Adrenal gland (tissue), 12 donors: ENCODE results near the gene DNASE2. TPM values are rescaled to one million over a fixed set of nuclear protein-coding genes. Genes with fewer than 3 reads are reported as not detected.

ENCODE experiments used
- DNase-seq, 7 donors: peaks; one replicate each; pipeline ENCODE4 v3.0.0-alpha.2; 2019 to 2020
- H3K27ac ChIP-seq, 5 donors: fragments of 200-600 bp; sonication (generic) in 4 of 5; 1 replicate in 3 of 5; 2 replicates in 2 of 5; pipeline versions ENCODE4 v1.5.1 to v1.8.0; 2016 to 2020; ENCODE audit warnings: mild to moderate bottlenecking in 1 of 5
- H3K27me3 ChIP-seq: fragments of 200-600 bp; 2 replicates; pipeline ENCODE4 v1.8.0; 2021
- H3K36me3 ChIP-seq, 2 donors: fragments of 200-600 bp; replicated peaks in 1 of 2; 1 replicate in 1 of 2; 2 replicates in 1 of 2; pipeline versions ENCODE4 v1.5.1 to v1.8.0; 2018 to 2022
- H3K4me1 ChIP-seq, 2 donors: fragments of 200-600 bp; replicated peaks in 1 of 2; 1 replicate in 1 of 2; 2 replicates in 1 of 2; pipeline versions ENCODE4 v1.5.1 to v1.8.0; 2018 to 2021
- H3K4me3 ChIP-seq, 4 donors: fragments of 200-600 bp; sonication (generic) in 3 of 4; one replicate each; pipeline ENCODE4 v1.5.1; 2016 to 2018
- H3K9me3 ChIP-seq, 3 donors: fragments of 200-600 bp; sonication (generic) in 1 of 3; replicated peaks in 1 of 3; 1 replicate in 2 of 3; 2 replicates in 1 of 3; pipeline versions ENCODE4 v1.5.1 to v1.8.0; 2016 to 2021
- POLR2A ChIP-seq, 2 donors: fragments of 450-650 bp; IDR thresholded peaks; one replicate each; pipeline ENCODE4 v1.6.1; 2017; ENCODE audit warnings: antibody characterized with exemption in 2 of 2, mild to moderate bottlenecking in 2 of 2, moderate library complexity in 1 of 2
- WGBS, 4 donors: extraction: QIAGEN DNeasy Blood & Tissue Kit in 2 of 4; methylation state at CpG; one replicate each; pipeline versions ENCODE4 v1.1.5 to v1.1.7; 2013 to 2017; 5-methylcytosine and 5-hydroxymethylcytosine counted together
- intact Hi-C, 2 donors: fragments of 100-400 bp; cut with DNase I; formaldehyde crosslinking; loops; one replicate each; pipeline versions ENCODE4 v1.14.1 to v1.15.0; 2022 to 2023
- polyA plus RNA-seq, 3 donors: library from polyadenylated mRNA; stranded (reverse); fragments of 200-250 nt in 2 of 3; fragments of 350-450 nt in 1 of 3; fragmentation: Illumina TruSeq in 1 of 3; extraction: RNeasy Lipid Tissue Mini Kit (QIAGEN cat#74804) in 1 of 3; gene quantifications; one replicate each; pipeline ENCODE4 v1.2.3, GENCODE V29; 2013 to 2014
- total RNA-seq, 9 donors: library from RNA; depleted of rRNA in 4 of 9; stranded (reverse); fragments of >200 nt in 4 of 9; fragments of 120-200 nt in 1 of 9; fragmentation: NEBNext Ultra II Directional in 1 of 9; extraction: Animal tissue kit (Norgen Biotek cat#: 25700) in 1 of 9; gene quantifications; one replicate each; pipeline versions ENCODE4 v1.1.0 to v1.2.4, GENCODE V29; 2013 to 2023
- TF ChIP-seq, protein P1 (sequence below), 6 experiments: fragments of 450-650 bp in 4 of 6; fragments of 200-600 bp in 2 of 6; sonication (generic) in 1 of 6; IDR thresholded peaks; 1 replicate in 5 of 6; 2 replicates in 1 of 6; pipeline versions ENCODE4 v1.5.1 to v1.8.0; 2016 to 2021; ENCODE audit warnings: antibody characterized with exemption in 6 of 6, mild to moderate bottlenecking in 2 of 6, moderate library complexity in 1 of 6
- donor health status: healthy with polysubstance abuse.
- donor health status: Bipolar disorder and iron deficiency.
- donor health status: DM: yes; HTN: yes; CAD: no.
- donor health status: DM: no; HTN: no; CAD: no.
- donor health status: DM: no; HTN: no; CAD: no.
- donor health status: DM: yes; HTN: yes; CAD: no.

The DNASE2 gene
- total and polyA plus RNA-seq, 12 donors = 3.3 to 83.4 (median 51.3) TPM

DNA sequence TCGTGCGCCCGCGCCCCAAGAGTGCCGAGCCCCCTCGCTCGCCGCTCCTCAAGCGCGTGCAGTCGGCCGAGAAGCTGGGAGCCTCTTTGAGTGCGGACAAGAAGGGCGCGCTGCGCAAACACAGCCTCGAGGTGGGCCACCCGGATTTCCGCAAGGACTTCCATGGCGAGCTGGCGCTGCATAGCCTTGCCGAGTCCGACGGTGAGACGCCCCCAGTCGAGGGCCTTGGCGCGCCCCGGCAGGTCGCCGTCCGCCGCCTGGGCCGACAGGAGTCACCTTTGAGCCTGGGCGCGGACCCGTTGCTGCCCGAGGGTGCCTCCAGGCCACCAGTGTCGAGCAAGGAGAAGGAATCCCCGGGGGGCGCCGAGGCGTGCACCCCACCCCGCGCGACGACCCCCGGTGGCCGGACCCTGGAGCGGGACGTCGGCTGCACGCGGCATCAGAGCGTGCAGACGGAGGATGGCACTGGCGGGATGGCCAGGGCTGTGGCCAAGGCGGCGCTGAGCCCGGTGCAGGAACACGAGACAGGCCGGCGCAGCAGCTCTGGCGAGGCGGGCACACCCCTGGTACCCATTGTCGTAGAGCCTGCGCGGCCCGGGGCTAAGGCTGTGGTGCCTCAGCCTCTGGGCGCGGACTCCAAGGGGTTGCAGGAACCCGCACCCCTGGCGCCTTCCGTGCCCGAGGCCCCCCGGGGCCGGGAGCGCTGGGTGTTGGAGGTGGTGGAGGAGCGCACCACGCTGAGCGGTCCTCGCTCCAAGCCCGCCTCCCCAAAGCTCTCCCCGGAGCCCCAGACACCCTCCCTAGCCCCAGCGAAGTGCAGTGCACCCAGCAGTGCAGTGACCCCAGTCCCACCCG is 7.1 kb downstream of the DNASE2 start:
- peaks cover 0 to 6% of the 10 kb centered on the region in 2 donors for H3K4me1 ChIP-seq
- DNase-seq = no peak
- 84 to 98% (median 91%) methylated on average over 33 to 85 of the region's 86 CpGs for WGBS, 4 donors
- intact Hi-C loops = no loop called here
- no peaks in the 10 kb centered on the region for H3K9me3 ChIP-seq
- TF ChIP-seq, protein P1, sequence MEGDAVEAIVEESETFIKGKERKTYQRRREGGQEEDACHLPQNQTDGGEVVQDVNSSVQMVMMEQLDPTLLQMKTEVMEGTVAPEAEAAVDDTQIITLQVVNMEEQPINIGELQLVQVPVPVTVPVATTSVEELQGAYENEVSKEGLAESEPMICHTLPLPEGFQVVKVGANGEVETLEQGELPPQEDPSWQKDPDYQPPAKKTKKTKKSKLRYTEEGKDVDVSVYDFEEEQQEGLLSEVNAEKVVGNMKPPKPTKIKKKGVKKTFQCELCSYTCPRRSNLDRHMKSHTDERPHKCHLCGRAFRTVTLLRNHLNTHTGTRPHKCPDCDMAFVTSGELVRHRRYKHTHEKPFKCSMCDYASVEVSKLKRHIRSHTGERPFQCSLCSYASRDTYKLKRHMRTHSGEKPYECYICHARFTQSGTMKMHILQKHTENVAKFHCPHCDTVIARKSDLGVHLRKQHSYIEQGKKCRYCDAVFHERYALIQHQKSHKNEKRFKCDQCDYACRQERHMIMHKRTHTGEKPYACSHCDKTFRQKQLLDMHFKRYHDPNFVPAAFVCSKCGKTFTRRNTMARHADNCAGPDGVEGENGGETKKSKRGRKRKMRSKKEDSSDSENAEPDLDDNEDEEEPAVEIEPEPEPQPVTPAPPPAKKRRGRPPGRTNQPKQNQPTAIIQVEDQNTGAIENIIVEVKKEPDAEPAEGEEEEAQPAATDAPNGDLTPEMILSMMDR (IDR thresholded peaks at IDR 0.05) = no peak
- TF ChIP-seq POLR2A (IDR thresholded peaks at IDR 0.05) = no peak
- H3K36me3 ChIP-seq = peaks cover 0 to 22% of the 10 kb centered on the region in 2 donors
- peak overlapping the region in 1 of 5 donors; percentile 70 for H3K27ac ChIP-seq
- no peaks in the 10 kb centered on the region for H3K27me3 ChIP-seq
- no peak overlapping the region for H3K4me3 ChIP-seq

DNA sequence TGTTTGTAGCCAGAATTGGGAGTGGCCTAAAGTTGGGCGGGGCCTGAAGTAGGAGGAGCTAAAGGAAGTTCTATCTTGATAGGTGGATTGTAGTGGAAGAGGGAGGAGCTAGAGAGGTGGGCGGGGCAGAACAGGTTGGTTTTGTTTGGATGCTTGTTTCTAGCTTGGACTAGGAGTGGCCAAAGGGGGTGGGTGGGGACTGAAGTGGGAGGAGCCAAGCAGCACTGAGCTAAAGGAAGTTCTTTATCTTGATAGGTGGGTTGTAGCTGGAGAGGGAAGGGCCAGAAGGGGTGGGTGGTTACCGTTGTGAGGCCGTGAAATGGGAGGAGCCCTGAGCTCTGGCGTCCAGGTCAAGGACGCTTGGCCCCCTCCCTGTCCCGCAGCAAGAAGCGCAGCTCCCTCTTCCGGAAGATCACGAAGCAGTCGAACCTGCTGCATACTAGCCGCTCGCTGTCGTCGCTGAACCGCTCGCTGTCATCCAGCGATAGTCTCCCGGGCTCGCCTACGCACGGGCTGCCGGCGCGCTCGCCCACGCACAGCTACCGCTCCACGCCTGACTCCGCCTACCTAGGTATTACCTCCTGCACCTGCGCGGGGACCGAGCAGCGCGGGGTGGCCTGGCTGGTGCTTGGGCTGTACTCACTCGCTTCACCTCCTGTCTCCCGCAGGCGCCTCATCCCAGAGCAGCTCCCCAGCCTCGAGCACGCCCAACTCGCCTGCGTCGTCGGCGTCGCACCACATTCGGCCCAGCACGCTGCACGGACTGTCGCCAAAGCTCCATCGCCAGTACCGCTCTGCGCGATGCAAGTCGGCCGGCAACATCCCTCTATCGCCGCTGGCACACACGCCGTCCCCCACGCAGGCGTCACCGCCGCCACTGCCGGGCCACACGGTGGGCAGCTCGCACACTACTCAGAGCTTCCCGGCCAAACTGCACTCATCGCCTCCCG is 8.0 kb downstream of the DNASE2 start:
- Histone ChIP-seq H3K36me3 (peaks cover 0 to 15% of the 10 kb centered on the region in 2 donors), H3K27me3 (no peaks in the 10 kb centered on the region), H3K4me1 (peaks cover 0 to 6% of the 10 kb centered on the region in 2 donors), H3K4me3 (peak overlapping the region in 1 of 4 donors; percentile 30), H3K9me3 (no peaks in the 10 kb centered on the region), H3K27ac (peak overlapping the region in 3 of 5 donors; percentile 13 to 70 (median 67))
- WGBS, 4 donors = 49 to 74% (median 56%) methylated on average over 19 to 70 of the region's 70 CpGs
- TF ChIP-seq POLR2A (IDR thresholded peaks at IDR 0.05) = peak in 1 of 2 donors; percentile 65
- TF ChIP-seq, protein P1 (IDR thresholded peaks at IDR 0.05) = no peak
- peak; percentile 87 to 97 (median 95) for DNase-seq
- intact Hi-C loops = no loop called here

DNA sequence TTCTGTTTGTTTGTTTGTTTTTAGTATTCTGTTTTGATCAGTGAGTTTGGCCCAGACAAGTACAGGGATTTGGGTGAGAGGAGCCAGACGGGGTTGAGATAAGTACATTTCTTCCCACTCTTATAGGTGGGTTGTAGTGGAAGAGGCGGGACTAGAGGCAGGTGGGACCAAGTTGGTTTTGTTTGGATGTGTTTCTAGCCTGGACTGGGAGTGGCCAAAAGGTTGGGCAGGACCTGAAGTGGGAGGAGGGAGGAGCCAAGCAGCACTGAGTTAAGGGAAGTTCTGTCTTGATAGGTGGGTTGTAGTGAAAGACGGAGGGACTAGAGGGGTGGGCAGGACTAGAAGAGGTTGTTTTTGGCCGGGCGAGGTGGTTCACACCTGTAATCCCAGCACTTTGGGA is 9.0 kb downstream of the DNASE2 start:
- TF ChIP-seq, protein P1 (IDR thresholded peaks at IDR 0.05) = no peak
- TF ChIP-seq POLR2A (IDR thresholded peaks at IDR 0.05) = no peak
- DNase-seq = no peak

DNA sequence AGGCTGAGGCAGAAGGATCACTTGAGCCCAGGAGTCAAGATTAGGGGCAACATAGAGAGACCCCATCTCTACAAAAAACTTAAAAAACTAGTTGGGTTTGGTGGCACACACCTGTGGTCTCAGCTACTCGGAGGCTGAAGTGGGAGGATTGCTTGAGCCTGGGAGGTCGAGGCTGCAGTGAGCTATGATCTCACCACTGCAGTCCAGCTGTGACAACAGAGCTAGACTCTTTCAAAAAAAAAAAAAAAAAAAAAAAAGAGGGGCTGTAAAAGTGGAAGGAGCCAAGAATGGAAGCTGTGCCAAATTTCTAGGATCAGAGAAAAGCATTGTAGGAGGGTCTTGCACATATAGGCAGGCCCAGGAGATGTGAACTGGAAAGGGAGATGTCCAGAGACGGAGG is 9.6 kb downstream of the DNASE2 start:
- peaks cover 9 to 15% of the 10 kb centered on the region in 2 donors for H3K4me1 ChIP-seq
- peaks cover 0 to under 1% of the 10 kb centered on the region in 2 donors for H3K36me3 ChIP-seq
- no peak overlapping the region for H3K27ac ChIP-seq
- intact Hi-C loops = no loop called here
- TF ChIP-seq, protein P1 (IDR thresholded peaks at IDR 0.05) = no peak
- no peak for TF ChIP-seq POLR2A (IDR thresholded peaks at IDR 0.05)
- no peaks in the 10 kb centered on the region for H3K27me3 ChIP-seq
- 62 to 83% (median 72%) methylated on average over 3 of the region's 3 CpGs for WGBS, 4 donors
- no peaks in the 10 kb centered on the region for H3K9me3 ChIP-seq
- DNase-seq = no peak
- no peak overlapping the region for H3K4me3 ChIP-seq

More for the DNA sequence above, 9.0 kb downstream of the DNASE2 start:
- H3K27me3 ChIP-seq = no peaks in the 10 kb centered on the region
- H3K27ac ChIP-seq = no peak overlapping the region
- peaks cover 5 to 13% of the 10 kb centered on the region in 2 donors for H3K4me1 ChIP-seq
- H3K4me3 ChIP-seq = no peak overlapping the region
- peaks cover 0 to 6% of the 10 kb centered on the region in 2 donors for H3K36me3 ChIP-seq
- intact Hi-C loops = no loop called here
- H3K9me3 ChIP-seq = no peaks in the 10 kb centered on the region
- 88 to 91% (median 89%) methylated on average over 5 of the region's 5 CpGs for WGBS, 4 donors
